ENCODE results near the gene HOXA3.
A peak's percentile ranks its signal among the peaks of the same experiment; 100 is the strongest.

HOXA3 gene

GRCh38 chr7:27151931-27152815, at the start of gene HOXA3:
TSS of gene HOXA3 (minus strand) at chr7:27152583. CDS start at chr7:27110640, 41,943 bp downstream.
- no peak for DNase-seq

DNA sequence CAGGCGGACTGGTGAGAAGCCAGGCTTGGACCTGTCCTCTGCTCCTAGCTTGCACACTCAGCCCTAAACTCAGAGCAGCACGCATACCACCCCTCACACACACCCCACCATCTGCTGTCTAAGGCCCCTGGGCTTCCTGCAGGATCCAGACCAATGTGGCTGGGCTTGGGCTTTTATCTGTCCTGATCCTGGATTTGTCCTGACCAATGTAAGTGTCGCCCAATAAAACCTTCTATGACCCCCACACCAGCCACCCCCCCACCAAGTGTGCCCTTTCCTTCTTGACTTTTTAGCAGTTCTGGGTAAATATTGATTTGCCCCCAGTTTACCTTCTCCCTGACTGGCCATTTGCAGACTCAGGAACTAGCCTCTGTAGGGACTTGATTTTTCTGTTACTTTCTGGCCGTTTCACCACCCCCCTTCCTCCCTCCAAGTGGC, 49.2 kb upstream of the HOXA3 start:
- DNase-seq = no peak

GRCh38 chr7:27200761-27201579, 48.6 kb upstream of the HOXA3 start:
- peak; percentile 77 for DNase-seq

DNA sequence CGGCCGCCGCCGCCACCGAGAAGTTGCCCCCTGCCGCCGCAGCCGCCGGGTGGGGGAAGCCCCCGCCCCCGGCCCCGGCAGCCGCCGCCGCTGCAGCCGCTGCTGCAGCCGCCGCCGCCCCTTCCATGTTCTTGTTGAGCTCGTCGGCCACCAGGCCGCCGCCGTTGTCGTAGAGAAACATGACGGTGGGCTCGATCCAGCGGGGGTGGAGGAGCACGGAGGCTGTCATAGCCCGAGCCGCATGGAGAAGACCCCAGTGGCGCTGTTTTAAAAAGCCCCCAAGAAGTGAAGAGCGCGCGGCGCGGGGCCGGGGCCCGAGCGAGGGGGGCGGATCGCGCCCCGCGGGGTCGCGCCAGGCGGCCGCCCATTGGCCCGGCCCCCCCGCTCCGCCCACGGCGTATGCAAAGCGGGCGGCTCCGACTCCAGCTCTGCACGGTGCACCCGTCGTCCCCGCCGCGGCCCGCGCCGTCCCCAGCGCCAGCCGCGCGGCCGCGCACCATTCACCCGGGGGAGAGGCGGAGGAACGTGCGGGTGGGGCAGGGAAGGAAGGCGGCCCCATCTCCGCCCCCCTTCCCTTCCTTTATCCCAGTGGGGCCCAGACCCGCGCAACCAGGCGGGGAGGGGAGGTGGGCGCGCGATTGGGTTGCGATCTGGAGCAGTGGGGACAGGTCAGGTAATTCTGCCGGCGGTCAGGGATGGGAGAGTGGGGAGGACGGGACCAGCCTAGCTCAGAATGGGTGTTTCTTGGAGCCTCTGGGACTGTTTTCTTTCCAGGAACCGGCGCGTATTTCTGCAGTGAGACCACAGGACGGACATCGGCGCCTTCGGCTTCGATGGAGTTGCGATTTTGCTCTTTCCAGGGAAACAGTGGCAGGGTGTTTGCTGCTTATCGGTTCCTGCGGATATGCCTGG, 47.7 kb upstream of the HOXA3 start, which contains the start of gene HOXA13:
HOXA13 (minus strand) TSS at position 243 of the 912 bp plus-strand sequence; CDS start at position 229, 14 bp downstream.
- no peak for DNase-seq

DNA sequence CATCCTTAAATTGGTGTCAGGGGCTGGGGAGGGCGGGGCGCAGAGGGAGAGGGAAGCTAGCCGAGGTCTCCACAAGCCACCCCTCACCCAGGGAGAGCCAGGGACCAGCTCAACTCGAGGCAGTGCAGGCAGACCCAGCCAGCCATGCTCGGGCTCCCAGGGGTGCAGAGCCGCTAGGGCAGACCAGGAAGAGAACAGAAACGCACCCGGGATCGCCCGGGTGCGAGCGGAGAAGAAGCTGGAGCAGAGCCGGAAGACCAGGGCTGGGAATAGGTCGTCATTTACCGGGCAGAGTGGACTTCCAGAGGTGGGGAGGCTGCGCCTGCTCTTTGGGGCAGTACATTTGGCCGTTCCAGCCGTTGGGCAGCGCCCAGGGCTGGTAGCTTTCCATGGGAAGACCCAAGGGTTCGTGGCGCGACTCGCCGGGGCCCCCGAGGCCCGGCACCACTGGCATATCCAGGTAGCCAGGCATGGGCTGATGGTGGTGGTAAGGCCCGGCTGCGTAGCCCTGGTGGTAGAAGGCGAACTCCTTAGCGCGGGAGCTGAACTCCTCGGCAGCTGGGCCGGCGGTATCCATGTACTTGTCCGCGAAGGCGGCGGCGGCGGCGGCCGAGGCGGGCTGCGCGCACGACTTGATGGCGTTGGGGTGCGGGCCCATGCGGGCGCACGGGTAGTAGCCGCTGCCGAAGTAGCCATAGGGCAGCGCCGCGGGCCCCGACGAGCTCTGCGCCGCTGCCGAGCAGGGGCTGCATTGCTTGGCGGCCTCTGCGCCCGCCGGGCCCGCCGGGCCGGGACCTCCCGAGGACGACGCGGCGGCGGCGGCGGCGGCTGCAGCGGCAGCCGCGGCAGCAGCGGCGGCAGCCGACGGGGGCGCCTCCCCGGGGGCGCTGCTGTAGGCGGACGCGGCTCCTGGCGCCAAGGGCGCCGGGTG, 46.8 kb upstream of the HOXA3 start:
- peak; percentile 21 for DNase-seq

DNA sequence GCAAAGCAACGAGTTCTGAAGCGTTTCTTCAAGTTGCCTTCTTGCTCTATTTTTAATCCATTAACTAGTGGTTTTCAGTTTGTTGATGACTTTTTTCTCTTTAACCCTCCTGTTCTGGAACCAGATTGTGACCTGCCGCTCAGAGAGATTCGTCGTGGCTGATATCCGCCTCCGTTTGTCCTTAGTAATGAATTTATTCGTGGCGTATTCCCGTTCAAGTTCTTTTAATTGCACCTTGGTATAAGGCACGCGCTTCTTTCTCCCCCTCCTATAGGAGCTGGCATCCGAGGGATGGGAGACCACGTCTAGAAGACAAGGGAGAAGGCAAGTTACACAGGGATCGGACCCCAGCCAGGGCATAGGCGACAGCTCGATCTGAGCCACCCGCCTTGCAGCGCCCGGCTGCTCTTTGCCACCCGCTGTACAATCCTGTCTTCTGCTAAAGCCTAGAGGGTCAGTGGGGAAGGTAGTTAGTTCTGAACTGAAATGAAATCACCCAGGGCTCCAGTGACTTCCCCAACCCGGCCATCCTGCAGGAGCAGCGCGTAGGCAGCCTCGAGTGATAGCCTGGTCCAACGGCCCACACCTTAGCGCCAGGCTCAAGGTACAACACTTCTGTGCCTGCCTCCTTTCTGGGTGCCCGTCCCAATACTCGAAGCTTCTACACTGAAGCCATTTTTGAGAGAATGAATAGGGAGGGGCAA, 45.9 kb upstream of the HOXA3 start:
- DNase-seq = no peak

GRCh38 chr7:27197137-27198042, 45.0 kb upstream of the HOXA3 start:
- no peak for DNase-seq

GRCh38 chr7:27196287-27196767, 43.9 kb upstream of the HOXA3 start:
- DNase-seq = peak; percentile 84

GRCh38 chr7:27194686-27195379, 42.5 kb upstream of the HOXA3 start:
- no peak for DNase-seq

DNA sequence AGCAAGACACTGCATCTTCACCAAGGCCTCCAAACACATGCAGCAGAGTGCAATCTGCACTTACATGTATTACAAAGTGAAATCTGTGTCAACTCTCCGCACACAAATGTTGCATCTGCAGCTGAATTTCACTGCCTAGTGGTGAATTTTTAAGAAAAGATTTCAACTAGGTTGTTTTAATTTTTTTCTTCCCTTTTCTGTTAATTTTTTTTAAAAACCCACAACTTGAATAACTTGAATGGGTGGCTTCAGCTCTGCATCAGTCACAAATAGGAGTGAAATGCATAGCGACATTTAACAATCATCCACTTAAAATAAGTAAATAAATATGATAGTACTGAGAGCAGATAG, 41.6 kb upstream of the HOXA3 start:
- DNase-seq = no peak

DNA sequence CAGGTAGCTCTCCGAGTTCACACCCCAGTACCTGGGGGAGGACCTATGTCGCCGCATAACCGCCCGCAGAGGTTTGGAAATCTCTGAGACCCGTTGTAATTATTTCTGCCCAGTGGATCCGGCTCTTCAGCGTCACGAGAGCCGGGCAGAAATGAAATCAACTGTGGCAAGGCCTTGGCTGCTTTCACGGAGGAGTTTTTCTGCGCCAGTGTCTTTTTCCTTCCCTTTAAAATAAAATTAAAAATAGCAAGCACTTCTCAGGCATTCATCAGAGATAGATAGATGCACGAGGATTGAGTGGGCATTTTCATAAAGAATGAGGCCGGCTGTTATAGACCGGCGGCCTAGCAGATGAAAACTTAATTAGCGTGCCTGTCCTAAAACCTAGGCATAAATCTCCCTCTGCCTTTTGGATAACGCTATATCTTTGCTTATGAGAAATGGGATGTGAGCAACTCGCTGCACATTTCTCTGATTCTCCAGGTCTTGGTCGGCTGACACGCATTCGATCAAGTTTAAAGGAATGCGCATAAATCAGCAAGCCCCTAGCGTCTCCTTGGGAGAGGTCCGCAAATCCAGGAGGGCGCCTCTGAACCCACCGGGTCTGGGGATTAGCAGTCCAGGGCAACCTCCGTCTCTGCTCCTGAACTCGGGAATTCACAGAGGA, 41.1 kb upstream of the HOXA3 start:
- no peak for DNase-seq

- DNase-seq = peak; percentile 72
Observed at GRCh38 chr7:27192546-27193334, 40.4 kb upstream of the HOXA3 start.

DNA sequence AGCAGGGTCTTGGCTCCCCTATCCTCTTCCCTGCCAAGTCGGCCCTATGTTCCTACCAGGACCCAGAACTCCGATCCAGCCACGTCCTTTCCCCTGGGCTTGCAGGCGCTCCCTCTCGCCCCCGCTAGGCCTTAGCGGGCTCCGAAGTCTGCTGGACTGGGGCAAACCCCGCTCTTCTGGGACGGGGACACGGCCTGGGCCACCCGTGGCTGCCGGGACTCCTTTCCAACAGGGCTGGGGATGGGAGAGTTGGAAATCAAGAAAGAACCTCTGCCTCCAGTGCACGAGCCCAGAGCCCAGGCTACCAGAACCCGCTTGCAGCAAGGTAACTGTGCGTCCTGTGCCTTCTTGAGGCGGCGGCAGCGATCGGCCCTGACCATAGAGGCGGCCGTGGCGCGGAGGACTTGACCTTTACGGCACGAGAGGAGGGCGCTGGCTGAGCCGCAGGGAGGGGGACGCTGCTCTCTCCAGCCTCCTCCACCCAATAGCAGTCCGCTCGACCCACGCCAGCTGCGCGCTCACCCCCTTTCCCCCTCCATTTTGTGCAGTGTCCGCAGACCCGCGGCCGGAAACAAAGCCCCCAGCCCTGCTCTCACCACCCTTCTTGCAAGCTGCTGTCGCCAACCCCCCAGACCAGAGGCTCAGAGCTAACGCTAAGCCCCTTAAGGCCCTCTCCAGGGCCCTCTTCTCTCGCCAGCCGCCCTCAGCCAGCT, 39.6 kb upstream of the HOXA3 start:
- DNase-seq = no peak

DNA sequence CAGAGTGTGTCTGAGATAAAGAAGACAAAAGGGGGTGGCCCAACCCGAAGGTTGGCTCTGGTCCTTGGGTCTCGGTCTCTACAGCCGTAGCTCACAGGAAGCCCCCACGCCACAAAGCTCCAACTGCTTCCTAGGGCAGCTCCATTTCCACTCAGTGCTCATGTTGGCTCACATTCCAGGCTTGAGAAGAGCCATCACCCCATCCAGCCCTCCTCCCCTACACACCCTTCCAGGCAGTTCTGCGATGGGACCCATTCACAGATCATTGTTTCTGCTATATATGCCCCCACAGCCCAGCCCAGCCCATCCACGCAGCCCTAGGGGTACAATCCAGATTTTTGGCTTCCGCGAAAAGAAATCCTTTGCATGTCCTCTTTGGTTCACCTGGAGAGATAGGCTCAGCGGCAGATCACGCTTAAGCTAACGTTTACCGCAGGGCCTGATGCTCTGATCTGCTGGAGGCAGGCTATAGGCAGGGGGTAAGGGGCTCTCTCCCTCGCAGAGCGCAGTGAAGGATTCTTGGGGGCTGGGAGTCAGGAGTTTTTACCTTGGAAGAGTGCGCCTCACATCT, 38.9 kb upstream of the HOXA3 start:
- no peak for DNase-seq

DNA sequence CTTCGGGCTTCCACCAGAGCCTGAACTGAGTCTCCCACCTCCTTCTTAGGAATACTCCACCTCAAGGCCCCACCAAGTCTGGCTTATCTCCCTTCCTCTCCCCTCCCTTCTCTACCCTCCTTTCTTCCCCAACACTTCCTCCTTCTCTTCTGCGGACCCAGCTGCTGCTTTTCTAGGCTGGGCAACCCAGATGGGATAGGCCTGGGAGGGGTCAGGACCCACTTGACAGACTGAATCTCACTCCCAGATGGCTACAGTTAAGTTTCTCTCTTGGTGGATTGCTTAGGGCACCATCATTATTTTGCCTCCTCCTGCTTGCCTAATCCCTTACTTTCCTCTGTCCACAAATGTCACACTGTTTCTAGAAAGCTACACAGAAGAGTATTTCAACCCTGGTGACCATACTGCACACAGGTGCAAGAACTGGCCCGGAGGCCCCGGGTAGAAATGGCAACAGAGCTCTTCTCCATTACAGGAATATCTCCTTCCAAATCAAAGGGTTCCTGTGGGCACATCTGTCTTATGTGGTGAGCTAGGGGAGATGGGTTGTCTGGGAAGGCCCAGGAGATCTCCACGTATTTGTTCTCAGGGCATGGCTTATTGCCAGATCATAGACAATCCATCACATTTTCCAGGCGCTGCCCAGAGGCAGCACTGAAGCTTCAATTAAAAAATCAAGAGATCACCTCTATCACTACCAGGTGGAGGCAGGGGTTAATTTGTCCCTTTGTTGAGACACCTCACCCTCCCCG, 37.8 kb upstream of the HOXA3 start:
- no peak for DNase-seq
